Choroid plexus epithelial cell (primary cell): ENCODE measurements around the gene BTC.

ENCODE experiments used
- DNase-seq: peaks from one replicate; pipeline ENCODE4 v3.0.0-alpha.2; 2010; ENCODE audit warnings: low read depth
- H3K4me3 ChIP-seq: 2 replicates; pipeline ENCODE4 v1.5.1; 2011; ENCODE audit warnings: low read depth, mild to moderate bottlenecking, control low read depth, low read length, moderate library complexity
- CTCF ChIP-seq: conservative IDR thresholded peaks from 2 replicates; pipeline ENCODE4 v1.5.1; 2011; ENCODE audit warnings: low read depth, mild to moderate bottlenecking, control low read depth, inconsistent platforms, low read length, moderate library complexity

The BTC gene, protein sequence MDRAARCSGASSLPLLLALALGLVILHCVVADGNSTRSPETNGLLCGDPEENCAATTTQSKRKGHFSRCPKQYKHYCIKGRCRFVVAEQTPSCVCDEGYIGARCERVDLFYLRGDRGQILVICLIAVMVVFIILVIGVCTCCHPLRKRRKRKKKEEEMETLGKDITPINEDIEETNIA

DNA sequence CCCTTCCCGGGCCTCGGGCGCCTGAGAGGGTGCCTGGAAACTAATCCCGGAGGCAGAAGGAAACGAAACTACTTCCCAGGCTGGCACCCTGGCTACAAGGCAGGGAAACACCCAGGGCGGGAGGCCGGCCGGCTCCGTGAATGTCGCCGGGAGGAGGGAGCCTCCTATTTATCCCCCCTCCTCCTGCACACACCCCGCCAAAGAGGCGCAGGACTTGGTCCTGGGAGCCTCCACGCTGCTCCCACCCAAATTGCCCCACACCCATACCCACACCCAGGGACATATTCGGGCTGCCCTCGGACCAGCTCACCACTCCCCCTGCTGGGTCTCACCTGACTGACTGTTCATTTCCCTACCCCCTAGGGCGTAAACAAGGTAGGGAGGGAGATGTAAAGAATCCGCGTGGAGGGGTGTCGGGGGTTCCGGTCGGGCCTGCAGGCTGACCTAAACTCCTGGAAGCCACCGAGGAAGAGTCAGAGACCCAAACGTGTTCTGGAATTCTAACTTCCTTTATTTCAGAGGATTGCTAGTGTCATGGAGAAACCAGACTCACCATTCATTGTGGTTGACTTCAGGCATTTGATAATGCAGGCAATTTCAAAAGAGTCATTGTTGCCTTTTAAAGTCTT, at the start of gene BTC:
TSS of gene BTC (minus strand) at position 142 of the 629 bp plus-strand sequence. CDS start 198 bp downstream, outside the sequence.
- H3K4me3 ChIP-seq, result peak within 1 kb of the TSS; percentile 56
- TF ChIP-seq CTCF, result peak; percentile 47
- DNase-seq, result peak; percentile 4

DNA sequence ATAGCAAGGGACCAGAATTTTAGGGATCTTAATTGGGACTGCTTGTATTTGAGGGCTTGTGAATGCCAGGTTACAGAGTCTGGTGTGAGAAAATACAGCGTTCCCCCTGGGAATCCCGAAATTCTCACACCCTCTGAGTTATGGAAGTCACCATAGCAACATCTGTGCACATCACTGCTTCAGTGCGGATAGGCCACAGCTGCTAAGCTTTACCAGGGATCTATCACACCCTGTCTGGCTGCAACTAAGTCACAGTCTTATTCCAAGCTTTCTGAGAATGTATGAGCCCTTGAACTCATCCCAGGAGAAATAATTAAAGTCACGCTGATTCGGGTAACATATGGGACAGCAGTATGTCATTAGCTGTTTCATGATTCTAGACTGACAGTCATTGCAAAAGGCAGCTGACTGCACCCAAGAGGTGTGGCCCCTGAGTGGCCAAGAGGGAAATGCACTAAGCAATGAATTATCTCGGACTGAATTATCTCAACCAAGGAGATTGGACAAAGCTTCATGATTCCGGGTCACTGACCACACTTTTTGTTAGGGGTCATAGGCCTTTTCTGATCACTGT, 46.7 kb upstream of the BTC start:
- H3K4me3 ChIP-seq, result no peak overlapping the region
- no peak for TF ChIP-seq CTCF
- DNase-seq, result no peak

DNA sequence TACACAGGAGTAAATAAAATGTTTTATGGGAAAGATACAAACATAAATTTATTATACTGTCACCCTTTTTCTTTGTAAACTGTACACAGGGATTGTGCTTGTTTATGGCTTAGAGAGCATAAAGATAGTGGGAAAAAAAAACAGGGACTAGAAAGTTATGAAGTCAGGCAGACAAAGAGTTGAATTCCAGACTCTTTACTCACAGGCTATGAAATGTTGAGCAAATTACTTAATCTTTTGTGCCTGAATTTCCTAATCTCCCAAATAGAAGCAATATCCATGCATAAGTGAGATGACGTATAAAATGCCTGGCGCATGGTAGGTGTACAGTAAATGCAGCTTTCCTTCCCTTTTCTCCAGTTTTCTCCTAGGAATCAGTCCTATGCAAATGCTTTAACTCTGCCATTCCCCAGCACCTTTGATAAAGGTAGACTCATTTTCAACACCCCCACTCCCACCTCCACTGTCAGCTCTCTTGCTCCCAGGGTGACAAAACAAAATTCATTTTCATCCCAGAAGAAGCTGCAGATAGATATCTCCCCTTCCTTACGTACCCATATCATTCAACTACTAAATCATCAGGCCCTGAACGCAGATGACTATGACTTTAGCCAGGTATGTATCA, 44.5 kb upstream of the BTC start:
- H3K4me3 ChIP-seq, result no peak overlapping the region
- no peak for TF ChIP-seq CTCF
- DNase-seq, result peak; percentile 48

- TF ChIP-seq CTCF, result peak; percentile 53
- peak; percentile 15 for DNase-seq
- no peak overlapping the region for H3K4me3 ChIP-seq
These were observed 36.6 kb upstream of the BTC start for GRCh38 chr4:74830928-74831327.

GRCh38 chr4:74823194-74823593, 28.9 kb upstream of the BTC start:
- no peak for DNase-seq
- H3K4me3 ChIP-seq, result no peak overlapping the region
- no peak for TF ChIP-seq CTCF

- H3K4me3 ChIP-seq, result no peak overlapping the region
- DNase-seq, result no peak
- TF ChIP-seq CTCF, result no peak
These were observed 28.3 kb upstream of the BTC start for GRCh38 chr4:74822603-74823002.

- TF ChIP-seq CTCF, result no peak
- no peak for DNase-seq
- H3K4me3 ChIP-seq, result no peak overlapping the region
These were observed 27.2 kb upstream of the BTC start for GRCh38 chr4:74821541-74821940.
